Stimulated activated CD4-positive, alpha-beta T cell treated with anti-CD3 and anti-CD28 coated beads, Interleukin-2, amount 100 ng/mL, for 4 hours (primary cell): Measurements from ENCODE around the gene RUFY3.
"Not testable (repeated sequence)": the region's sequence is repeated elsewhere in the genome, so short reads cannot be mapped to it uniquely, and the experiment has no call there.

Source experiments
- DNase-seq: peaks from one replicate; pipeline ENCODE4 v3.0.0-alpha.2; 2020; ENCODE audit warnings: low read depth

Gene RUFY3

GRCh38 chr4:70739496-70740337 lies 18.0 kb downstream of the RUFY3 start:
- no peak for DNase-seq

- DNase-seq, result no peak
Observed at GRCh38 chr4:70741867-70742658, 20.3 kb downstream of the RUFY3 start.

GRCh38 chr4:70743731-70744130 lies 22.0 kb downstream of the RUFY3 start:
- no peak for DNase-seq

- no peak for DNase-seq
Observed at GRCh38 chr4:70746179-70746839, 24.5 kb downstream of the RUFY3 start.

DNA sequence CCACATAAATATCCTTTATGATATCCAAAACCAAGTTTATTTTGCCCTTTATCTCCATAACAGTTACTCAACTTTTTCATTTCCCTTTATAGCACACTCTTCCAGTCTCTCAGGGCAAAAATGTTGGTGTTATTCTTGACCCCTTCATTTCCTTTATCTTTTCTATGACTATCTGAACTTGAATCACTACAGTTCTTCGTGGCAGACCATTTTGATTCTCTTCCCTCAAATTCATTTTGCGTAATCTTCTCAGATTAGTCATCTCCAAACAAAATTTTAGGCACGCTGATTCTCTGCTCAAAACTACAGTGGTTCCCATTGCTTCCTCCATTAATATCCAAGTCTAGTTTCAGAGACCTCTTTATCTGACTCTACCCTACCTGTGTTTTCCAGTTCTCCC lies 26.1 kb downstream of the RUFY3 start:
- no peak for DNase-seq

DNA sequence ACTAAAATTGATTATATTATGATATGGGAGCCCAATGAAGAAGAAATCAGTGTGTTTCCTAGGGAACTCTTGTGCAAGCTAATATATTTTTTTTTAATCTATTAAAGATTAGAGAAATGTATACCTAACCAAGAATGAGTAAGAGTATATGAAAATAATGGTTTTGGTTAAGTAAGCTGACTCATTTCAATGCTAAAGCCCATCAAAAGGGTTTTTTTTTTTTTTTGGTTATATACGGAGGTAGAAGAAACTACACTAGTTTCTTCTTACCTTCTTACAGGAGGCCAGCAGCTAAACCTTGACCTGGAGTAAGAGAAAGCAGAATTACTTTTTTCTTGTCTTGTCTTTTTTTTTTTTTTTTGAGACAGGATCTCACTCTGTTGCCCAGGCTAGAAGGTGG lies 27.5 kb downstream of the RUFY3 start:
- DNase-seq, result no peak

GRCh38 chr4:70752236-70752635 lies 30.5 kb downstream of the RUFY3 start:
- no peak for DNase-seq

DNA sequence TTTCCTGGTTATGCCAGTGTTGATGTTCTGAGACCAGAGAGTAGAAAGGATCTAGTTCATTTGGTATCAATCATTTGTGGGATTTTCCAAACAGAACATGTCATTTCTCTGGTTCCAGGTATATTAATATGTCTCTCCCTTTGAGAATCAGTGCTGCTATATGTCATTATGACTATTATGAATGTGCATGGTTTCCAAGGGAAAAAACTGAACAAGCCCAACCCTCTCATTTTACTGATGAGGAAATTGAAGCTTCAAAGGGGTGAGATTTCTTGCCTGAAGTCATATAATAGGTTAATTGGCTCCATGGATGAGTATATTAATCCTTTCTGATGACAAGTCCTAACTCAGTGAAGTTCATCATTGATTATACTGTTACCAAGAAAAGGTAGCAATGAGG lies 31.9 kb downstream of the RUFY3 start:
- no peak for DNase-seq

DNA sequence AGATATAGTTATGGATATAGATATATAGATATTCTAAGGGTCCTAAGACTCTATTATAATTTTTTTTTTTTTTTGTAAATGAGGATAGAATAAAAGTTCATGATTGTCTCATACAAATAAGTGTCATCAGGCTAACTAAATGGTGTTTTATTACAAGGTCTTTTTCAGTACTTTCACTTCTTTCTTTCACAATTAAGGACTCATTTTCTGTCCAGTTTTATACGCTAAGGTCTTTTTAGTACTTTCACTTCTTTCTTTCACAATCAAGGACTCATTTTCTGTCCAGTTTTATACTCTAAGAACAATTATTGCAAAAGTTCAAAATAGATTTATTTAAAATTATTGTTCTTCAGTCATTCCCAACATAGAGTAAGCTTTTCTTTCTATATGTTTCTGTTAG lies 32.7 kb downstream of the RUFY3 start:
- DNase-seq, result no peak

DNA sequence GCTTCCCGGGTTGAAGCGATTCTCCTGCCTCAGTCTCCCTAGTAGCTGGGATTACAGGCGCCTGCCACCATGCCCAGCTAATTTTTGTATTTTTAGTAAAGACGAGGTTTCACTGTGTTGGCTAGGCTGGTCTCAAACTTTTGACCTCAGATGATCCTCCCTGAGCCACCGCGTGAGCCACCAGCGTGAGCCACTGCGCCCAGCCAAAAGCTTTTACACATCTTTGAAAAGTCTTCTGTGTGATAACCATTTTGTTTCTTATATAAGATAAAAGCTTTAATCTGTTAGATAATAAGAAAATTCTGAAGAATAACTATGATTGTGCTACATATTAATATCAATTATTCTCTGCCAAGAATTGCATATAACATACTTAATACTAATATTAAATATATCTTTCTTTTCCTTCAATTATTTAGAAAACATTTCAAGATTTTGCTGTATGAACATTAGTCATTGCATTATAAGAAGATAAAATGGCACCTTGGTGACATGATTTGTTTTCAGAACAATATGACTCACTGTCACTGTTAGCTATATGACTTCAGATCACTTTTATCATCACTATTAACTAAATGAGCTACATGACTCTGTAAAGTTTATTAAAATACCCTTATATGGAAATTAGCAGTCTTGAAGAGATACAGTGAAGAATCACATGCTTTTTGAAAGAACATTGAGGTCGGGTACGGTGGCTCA lies 33.4 kb downstream of the RUFY3 start:
- no peak for DNase-seq

GRCh38 chr4:70759126-70759525 lies 37.4 kb downstream of the RUFY3 start:
- DNase-seq, result no peak

GRCh38 chr4:70759627-70760026 lies 37.9 kb downstream of the RUFY3 start:
- no peak for DNase-seq

DNA sequence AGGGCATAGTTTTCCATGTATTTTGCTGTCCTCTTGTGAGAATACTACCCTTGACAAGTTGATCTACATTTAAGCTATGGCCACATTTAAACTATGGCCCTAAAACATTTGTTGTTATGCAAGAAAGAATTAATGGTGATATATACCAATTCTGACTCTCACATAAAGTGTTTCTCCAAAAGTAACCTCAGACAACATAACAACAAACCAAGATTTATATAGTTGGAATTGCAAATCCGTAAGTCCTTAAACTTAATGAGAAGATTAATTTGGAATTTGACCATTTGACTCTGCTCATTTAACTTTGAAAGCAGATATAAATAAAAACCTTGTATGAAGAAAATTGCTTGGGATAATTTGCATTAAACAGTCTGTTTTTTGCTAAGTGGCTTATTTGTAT lies 38.9 kb downstream of the RUFY3 start:
- no peak for DNase-seq

GRCh38 chr4:70761276-70761816 lies 39.6 kb downstream of the RUFY3 start:
- DNase-seq, result no peak

DNA sequence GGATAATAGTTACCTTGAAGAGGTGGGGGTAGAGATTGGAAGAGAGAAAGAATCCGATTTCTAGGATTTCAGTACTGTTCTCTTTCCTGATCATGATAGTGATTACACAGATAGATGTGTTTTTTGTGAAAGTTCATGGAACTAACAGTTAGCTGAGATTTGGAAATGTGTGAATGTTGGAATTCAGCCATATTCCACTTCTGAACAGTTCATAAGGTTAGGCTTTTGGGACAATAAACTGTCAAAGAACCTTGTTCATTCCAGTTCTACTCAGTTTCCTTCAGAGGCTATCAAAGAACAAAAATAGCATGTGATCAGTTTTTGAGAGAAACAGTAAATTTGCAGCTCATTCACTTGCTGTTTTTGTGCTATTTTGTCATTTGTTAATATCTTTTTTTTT lies 43.6 kb downstream of the RUFY3 start:
- no peak for DNase-seq

GRCh38 chr4:70768301-70768948 lies 46.7 kb downstream of the RUFY3 start:
- DNase-seq, result no peak

GRCh38 chr4:70769396-70769795 lies 47.6 kb downstream of the RUFY3 start:
- DNase-seq, result not testable (repeated sequence)

DNA sequence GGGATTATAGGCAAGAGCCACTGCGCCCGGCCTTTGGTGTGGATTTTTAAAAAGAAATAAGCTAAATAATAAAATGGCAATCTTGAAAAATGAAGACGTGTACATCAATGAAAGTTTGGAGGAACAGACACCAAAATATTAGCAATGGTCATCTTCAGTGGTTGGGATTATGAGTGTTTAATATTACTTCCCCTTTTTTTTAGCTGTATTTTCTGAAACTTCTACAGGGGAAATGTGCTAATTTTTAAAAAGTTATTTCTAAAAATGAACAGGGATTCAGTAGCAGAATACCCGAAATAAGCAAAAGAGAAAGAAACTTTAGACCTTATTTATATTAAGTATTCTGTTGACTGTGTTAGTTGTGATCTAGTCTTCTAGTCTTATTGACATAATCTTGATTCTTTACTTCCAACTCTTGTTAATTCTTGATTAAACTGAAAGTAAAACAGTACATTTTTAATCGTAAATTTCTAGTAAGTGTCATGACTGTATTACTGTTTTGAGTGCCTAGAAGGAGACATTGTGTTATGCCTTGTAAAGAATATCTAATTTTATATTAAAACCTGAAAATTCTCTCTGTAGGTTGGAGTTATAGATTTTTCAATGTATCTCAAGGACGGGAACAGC lies 51.3 kb downstream of the RUFY3 start:
- DNase-seq, result no peak

- no peak for DNase-seq
Observed at GRCh38 chr4:70778888-70779422, 57.2 kb downstream of the RUFY3 start.

GRCh38 chr4:70783096-70783495 lies 61.3 kb downstream of the RUFY3 start:
- no peak for DNase-seq

DNA sequence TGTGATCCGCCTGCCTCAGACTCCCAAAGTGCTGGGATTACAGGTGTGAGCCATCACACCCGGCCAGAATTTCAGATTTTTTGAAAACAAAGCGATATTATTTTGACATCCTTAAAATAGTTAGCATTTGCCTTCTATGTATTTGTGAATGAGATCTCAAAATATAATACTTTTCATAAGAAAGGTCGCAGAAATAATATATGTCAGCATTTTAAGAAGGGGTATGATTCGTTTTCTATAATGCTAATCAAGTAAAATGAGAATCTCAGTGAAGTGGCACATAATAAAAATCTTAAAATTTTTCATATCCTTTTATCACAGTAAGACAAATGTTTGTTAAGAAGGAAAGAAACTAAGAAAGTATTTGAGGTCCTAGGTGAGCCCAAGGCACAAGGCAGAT lies 65.7 kb downstream of the RUFY3 start:
- no peak for DNase-seq
